Central memory CD8-positive, alpha-beta T cell (primary cell): ENCODE measurements around the gene PRPF19.
A peak's percentile ranks its signal among the peaks of the same experiment; 100 is the strongest.

Source experiments
- ATAC-seq: fragments of 150-1000 bp; cut with Tn5 transposase; replicated peaks from 2 replicates; pipeline ENCODE4 v1.10.0; 2022; ENCODE audit warnings: mild to moderate bottlenecking, moderate FRiP score, moderate number of reproducible peaks; ENCODE audit not compliant: poor library complexity, severe bottlenecking; ENCODE audit errors: extremely low read depth
- DNase-seq, 2 donors: peaks; one replicate each; pipeline ENCODE4 v3.0.0; 2021; ENCODE audit warnings: low spot score in 2 of 2
- H3K27ac Mint-ChIP-seq: one replicate; pipeline ENCODE4 v1.8.0; 2022; ENCODE audit warnings: low read depth, mild to moderate bottlenecking, moderate library complexity, mixed read lengths
- H3K27me3 Mint-ChIP-seq: one replicate; pipeline ENCODE4 v1.8.0; 2022; ENCODE audit warnings: mixed read lengths
- H3K36me3 Mint-ChIP-seq: one replicate; pipeline ENCODE4 v1.8.0; 2022; ENCODE audit warnings: mild to moderate bottlenecking, moderate library complexity, mixed read lengths; ENCODE audit not compliant: insufficient read depth
- H3K4me1 Mint-ChIP-seq: one replicate; pipeline ENCODE4 v1.8.0; 2022; ENCODE audit warnings: mixed read lengths
- H3K4me3 Mint-ChIP-seq: one replicate; pipeline ENCODE4 v1.8.0; 2022; ENCODE audit warnings: mild to moderate bottlenecking, moderate library complexity, mixed read lengths
- H3K9me3 Mint-ChIP-seq: one replicate; pipeline ENCODE4 v1.8.0; 2022; ENCODE audit warnings: mixed read lengths

PRPF19 gene

DNA sequence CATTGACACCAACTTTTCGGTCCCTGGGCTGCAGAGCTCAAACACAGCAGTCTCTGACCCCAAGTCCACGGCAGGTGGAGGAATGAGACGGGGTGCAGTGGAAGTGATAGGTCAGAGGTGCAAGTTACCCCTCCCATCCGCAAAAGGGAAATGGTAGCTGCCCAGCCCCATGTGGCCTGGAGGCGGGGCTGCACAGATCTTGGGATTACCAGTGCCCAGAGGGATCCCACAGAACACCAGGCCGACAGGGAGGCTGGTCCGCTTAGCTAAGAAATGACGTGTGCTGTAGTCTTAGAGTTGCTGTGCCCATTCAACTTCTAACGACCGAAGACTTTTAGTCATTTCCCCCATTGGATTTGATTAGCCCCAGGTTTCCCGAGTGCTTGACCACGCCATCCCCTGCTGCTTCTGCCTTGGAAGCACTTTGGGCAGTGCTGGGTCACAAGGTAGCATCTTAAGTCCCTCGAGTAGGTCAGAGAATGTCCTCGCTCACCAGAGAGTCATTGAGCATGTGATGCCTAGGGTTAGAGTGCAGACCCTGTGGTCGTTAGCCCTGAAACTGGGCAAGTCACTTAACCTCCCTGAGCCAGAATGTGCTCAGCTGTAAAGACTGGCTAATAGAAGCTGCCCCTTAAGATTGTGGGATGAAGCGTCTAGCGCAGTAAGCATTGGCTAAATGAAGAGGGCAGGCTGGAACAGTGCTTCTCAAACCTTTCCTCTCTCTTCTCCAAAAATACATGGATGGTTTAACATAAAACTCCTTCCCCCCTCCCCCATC, 54.9 kb downstream of the PRPF19 start:
- no peaks in the 10 kb centered on the region for H3K9me3 Mint-ChIP-seq
- H3K36me3 Mint-ChIP-seq, result peaks cover 18% of the 10 kb centered on the region

DNA sequence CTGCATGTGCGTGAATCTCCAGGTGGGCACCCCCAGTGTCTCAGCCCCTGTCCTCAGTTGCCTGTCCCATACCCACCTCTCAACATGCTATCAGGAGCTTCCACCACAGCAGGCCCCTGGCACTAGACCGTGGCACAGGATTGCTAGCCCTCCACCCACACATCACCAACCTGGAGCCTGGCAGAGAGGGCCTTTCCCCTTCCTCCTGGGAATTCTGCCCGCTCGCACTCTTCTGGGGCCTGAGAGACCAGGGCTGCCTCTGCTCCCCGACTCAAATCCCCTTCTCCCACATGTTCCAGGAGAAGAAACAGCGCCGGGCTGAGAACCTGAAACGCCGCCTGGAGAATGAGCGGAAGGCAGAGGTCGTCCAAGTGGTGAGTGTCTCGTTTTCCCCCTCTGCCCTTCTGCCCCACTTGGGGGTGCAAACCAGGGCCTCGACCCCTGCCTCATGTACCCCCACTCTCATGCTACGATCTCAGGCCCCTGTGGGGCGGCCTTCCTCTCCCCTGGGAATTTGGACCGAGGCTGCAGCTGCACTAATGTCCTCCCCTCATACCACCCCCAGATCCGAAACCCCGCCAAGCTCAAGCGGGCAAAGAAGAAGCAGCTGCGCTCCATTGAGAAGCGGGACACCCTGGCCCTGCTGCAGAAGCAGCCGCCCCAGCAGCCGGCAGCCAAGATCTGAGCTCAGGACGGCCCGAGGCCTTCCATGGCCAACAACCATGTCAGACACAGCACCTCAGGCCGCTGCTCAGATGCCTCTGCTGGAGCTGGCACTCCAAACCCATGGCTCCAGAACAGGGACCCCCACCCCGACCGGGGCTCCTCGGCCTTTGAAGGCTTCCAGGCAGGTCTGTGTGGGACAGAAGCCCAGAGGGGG, 56.5 kb downstream of the PRPF19 start:
- no peaks in the 10 kb centered on the region for H3K9me3 Mint-ChIP-seq
- H3K36me3 Mint-ChIP-seq, result peaks cover 22% of the 10 kb centered on the region
- peaks cover 12% of the 10 kb centered on the region for H3K4me1 Mint-ChIP-seq
- no peak overlapping the region for H3K4me3 Mint-ChIP-seq
- DNase-seq (no peak), ATAC-seq (no peak)
- no peaks in the 10 kb centered on the region for H3K27me3 Mint-ChIP-seq
- no peak overlapping the region for H3K27ac Mint-ChIP-seq

More for the DNA sequence above, 54.9 kb downstream of the PRPF19 start:
- H3K4me3 Mint-ChIP-seq, result no peak overlapping the region
- H3K27ac Mint-ChIP-seq, result no peak overlapping the region
- ATAC-seq, result no peak
- no peaks in the 10 kb centered on the region for H3K27me3 Mint-ChIP-seq
- DNase-seq, result no peak
- peaks cover 4% of the 10 kb centered on the region for H3K4me1 Mint-ChIP-seq

DNA sequence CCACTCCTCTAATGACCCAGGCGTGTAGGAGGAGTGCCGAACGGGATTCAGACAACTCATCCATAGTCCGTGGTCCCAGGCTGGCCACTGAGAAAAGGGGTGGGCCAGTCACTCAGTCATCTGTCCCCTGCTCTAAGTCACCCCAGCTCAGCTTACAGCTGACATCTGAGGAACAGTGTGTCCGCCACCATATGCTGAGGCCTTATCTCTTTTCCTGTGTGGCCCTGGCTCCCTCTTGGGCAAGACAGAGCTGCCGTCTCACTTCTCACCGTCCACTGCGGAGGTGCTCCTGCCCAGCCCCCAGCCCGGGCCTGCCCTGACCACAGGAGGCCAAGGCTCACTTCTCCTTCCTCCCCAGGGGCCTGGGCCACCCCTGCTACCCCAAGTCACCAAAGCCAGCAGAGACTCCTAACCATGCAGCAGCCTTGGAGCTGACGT, 57.7 kb downstream of the PRPF19 start:
- DNase-seq (no peak), ATAC-seq (no peak)
- Mint-ChIP-seq H3K27ac (no peak overlapping the region), H3K27me3 (no peaks in the 10 kb centered on the region), H3K4me1 (peaks cover 23% of the 10 kb centered on the region), H3K4me3 (no peak overlapping the region), H3K9me3 (no peaks in the 10 kb centered on the region), H3K36me3 (peaks cover 26% of the 10 kb centered on the region)

DNA sequence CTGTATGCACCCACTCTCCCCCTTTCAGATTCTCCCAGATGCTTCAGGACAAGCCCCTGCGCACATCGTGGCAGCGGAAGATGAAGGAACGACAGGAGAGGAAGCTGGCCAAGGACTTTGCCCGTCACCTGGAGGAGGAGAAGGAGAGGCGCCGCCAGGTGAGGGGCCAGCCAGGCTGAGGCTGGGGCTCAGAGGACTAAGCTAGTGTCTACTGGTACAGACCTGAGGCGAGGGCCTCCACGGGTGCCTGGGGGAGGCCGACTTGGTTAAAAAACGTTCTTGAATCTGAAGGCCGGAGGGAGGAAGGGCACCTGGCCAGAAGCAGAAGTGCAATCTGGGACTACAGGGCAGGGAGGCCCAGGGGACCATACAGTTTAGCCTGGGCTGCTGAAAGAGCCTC, 58.5 kb downstream of the PRPF19 start:
- H3K36me3 Mint-ChIP-seq, result peaks cover 31% of the 10 kb centered on the region
- peaks cover 32% of the 10 kb centered on the region for H3K4me1 Mint-ChIP-seq
- H3K4me3 Mint-ChIP-seq, result no peak overlapping the region
- no peaks in the 10 kb centered on the region for H3K9me3 Mint-ChIP-seq
- ATAC-seq, result no peak
- H3K27ac Mint-ChIP-seq, result no peak overlapping the region
- DNase-seq, result no peak
- H3K27me3 Mint-ChIP-seq, result no peaks in the 10 kb centered on the region

DNA sequence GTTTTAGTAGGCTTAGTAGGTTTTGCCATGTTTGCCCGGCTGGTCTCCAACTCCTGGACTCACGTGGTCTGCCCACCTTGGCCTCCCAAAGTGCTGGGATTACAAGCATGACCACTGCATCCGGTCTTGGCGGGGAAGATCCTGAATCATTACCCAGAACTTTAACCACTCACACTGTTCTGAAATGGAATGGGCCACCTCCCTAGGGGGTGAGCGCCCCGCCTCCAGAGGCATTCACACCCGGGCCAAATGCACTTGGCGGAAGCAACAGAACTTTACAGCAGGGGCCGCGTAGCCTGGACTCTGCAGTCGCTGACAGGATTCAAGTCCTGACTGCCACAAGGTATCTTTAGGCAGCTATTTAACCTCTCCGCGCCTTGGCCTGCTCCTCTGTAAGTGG, 59.1 kb downstream of the PRPF19 start:
- DNase-seq (no peak), ATAC-seq (no peak)
- Mint-ChIP-seq H3K36me3 (peaks cover 34% of the 10 kb centered on the region), H3K27me3 (no peaks in the 10 kb centered on the region), H3K4me1 (peaks cover 38% of the 10 kb centered on the region), H3K4me3 (no peak overlapping the region), H3K9me3 (no peaks in the 10 kb centered on the region), H3K27ac (no peak overlapping the region)

DNA sequence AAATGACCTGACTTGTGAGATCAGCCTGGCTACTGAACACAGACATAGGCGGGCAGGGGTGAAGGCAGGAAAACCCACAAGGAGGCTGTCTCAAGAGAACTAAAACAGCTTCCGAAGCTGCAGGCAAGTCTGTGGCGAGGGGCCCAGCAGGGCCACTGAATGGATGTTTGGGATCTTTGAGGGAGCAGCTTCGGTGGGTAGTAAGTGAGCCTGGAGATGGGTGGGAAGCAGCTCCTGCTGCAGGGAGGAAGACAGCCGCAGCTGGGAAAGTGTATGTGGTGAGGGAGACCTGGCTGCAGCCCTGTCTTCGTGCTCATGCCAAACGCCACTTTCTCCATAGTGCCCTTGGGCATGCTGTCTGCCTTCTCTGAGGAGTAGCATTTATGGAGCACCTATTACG, 61.0 kb downstream of the PRPF19 start:
- Mint-ChIP-seq H3K27me3 (no peaks in the 10 kb centered on the region), H3K4me3 (peak overlapping the region; percentile 79), H3K9me3 (no peaks in the 10 kb centered on the region), H3K27ac (no peak overlapping the region), H3K36me3 (peaks cover 43% of the 10 kb centered on the region), H3K4me1 (peaks cover 48% of the 10 kb centered on the region)
- no peak for DNase-seq
- ATAC-seq, result no peak

DNA sequence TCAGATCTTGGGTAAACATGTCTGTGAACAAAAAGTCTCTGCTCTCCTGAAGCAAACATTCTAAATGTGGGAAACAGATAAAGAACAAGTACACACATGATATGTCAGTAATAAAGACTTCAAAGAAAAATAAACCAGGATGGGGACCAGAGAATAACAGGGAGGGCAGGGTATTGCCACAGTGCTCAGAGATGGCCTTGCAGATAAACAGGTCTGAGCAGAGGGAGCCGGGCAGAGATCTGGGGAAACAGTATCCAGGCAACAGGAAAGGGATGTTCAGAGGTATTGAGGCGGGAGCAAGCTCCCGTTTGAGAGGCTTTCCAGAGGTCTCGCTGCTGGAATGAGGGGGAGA, 61.5 kb downstream of the PRPF19 start:
- Mint-ChIP-seq H3K36me3 (peaks cover 43% of the 10 kb centered on the region), H3K27me3 (no peaks in the 10 kb centered on the region), H3K4me3 (peak overlapping the region; percentile 79), H3K9me3 (no peaks in the 10 kb centered on the region), H3K4me1 (peaks cover 48% of the 10 kb centered on the region), H3K27ac (peak overlapping the region; percentile 83)
- DNase-seq, result no peak
- ATAC-seq, result no peak

DNA sequence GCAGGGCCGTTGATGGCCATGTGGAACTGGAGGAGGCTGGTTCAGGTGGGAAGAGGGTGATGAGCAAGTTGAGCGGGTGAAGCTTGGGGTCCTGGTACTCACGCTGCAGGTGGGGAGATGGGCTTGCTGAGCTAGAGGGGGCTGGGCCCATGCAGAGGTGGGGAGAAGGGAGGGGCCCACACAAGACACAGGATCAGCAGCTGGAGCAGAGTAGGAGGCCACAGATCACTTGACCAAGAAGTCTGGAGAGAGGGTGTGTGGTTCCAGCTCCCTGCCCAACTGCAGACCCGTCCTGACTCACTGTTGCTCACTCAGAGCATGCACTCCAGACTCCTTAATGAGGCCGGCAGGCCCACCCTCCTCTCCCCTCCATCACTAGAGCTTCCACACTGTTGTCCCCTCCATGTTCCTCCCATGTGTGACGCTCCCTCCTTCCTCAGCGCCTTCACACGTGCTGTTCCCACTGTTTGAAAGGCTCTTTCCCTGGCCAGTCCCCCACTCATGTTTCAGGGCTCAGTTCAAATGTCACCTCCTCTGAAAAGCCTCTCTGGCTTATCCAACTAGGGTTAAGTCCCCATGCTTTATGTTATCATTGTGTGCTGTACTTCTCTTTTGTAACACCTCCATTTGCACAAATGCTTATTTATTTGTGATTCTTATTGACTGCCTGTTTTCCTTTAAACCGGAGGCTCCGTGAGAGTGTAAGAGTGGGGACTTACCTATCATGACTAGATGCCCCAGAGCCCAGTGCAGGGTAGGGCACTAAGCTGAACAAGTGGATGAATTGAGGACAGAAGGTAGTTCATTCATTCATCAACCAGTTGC, 62.1 kb downstream of the PRPF19 start:
- H3K4me3 Mint-ChIP-seq, result peak overlapping the region; percentile 79
- no peaks in the 10 kb centered on the region for H3K9me3 Mint-ChIP-seq
- no peak for ATAC-seq
- H3K27ac Mint-ChIP-seq, result peak overlapping the region; percentile 83
- H3K4me1 Mint-ChIP-seq, result peaks cover 48% of the 10 kb centered on the region
- peaks cover 42% of the 10 kb centered on the region for H3K36me3 Mint-ChIP-seq
- no peak for DNase-seq
- no peaks in the 10 kb centered on the region for H3K27me3 Mint-ChIP-seq

DNA sequence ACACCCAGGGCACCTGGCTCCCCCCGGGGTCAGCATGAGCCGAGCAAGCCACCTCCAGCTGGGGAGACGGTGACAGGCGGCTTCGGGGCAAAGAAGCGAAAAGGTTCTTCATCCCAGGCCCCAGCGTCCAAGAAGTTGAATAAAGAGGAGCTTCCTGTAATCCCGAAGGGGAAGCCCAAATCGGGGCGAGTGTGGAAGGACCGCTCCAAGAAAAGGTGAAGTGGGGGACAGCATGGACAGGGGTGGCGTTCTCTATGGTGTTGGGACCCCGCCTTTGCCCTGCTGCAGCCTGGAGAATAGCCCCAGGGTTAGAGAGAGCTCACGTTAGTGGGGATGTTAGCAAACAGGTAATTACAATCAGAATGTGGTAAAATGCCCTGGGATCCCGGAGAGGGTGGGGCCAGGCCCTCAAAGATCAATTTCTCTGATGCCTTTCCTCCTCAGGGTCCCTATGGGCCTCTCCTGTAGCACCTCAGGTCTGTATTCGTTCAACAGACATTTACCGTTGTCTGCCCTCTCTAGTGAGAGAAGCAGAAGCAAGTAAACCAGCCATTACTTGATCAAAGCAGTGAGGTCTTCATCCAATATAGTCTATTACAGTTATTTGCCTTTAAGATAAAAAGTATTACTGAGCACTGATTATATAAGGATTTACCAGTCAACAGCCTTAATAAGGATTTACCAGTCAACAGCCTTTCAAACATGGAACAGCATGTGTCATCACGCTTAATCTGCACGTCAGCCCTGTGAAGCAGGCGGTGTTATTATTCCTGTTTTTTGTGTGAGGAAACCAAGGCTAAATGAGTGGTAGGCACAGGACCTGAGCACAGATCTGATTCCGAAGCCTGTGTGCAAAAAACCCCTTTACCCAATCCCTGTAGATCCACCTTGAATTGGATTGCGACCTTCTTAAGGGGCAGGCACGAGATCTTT, 63.5 kb downstream of the PRPF19 start:
- peak overlapping the region; percentile 83 for H3K27ac Mint-ChIP-seq
- peaks cover 48% of the 10 kb centered on the region for H3K4me1 Mint-ChIP-seq
- DNase-seq, result no peak
- H3K27me3 Mint-ChIP-seq, result no peaks in the 10 kb centered on the region
- H3K36me3 Mint-ChIP-seq, result peaks cover 34% of the 10 kb centered on the region
- H3K9me3 Mint-ChIP-seq, result no peaks in the 10 kb centered on the region
- ATAC-seq, result no peak
- H3K4me3 Mint-ChIP-seq, result peak overlapping the region; percentile 79

DNA sequence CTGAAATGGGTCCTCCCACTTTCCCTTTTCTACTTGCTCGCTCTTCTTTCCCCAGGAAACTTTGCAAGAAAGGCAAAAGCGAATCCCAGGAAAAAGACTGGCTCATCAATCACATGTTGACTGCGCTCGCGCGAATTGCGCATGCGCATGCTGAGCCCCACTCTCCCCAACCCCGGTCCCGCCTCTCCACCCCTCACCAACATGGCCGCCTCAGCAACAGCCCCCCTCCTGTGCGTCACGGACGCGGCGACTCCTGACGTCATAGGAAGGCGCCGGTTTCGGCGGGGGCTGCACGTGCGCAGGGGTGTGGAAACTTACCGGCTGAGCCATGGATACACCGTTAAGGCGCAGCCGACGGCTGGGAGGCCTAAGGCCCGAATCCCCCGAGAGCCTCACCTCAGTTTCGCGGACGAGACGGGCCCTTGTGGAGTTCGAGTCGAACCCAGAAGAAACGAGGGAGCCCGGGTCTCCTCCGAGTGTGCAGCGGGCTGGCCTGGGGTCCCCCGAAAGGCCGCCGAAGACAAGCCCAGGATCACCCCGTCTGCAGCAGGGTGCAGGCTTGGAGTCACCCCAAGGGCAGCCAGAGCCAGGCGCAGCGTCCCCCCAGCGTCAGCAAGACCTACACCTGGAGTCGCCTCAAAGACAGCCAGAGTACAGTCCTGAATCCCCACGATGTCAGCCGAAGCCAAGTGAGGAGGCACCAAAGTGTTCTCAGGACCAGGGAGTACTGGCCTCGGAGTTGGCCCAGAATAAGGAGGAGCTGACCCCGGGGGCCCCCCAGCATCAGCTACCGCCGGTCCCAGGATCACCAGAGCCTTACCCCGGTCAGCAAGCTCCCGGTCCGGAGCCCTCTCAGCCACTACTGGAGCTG, 64.4 kb downstream of the PRPF19 start, which contains the start of gene CCDC86:
Gene CCDC86 (plus strand): TSS at position 317 of the 871 bp plus-strand sequence. CDS start 12 bp downstream, at position 329.
- DNase-seq (peak; percentile 99), ATAC-seq (peak; percentile 92)
- Mint-ChIP-seq H3K27me3 (no peaks in the 10 kb centered on the region), H3K4me1 (peaks cover 52% of the 10 kb centered on the region), H3K4me3 (peak within 1 kb of the TSS; percentile 79), H3K36me3 (peaks cover 29% of the 10 kb centered on the region), H3K9me3 (no peaks in the 10 kb centered on the region), H3K27ac (peak within 1 kb of the TSS; percentile 83)
